ENCODE measurements around the gene NXPH2. TPM values are rescaled to one million over a fixed set of nuclear protein-coding genes. Genes with fewer than 3 reads are reported as not detected.

Gene NXPH2
- total RNA-seq, 2 experiments from 2014 or later, result not detected

DNA sequence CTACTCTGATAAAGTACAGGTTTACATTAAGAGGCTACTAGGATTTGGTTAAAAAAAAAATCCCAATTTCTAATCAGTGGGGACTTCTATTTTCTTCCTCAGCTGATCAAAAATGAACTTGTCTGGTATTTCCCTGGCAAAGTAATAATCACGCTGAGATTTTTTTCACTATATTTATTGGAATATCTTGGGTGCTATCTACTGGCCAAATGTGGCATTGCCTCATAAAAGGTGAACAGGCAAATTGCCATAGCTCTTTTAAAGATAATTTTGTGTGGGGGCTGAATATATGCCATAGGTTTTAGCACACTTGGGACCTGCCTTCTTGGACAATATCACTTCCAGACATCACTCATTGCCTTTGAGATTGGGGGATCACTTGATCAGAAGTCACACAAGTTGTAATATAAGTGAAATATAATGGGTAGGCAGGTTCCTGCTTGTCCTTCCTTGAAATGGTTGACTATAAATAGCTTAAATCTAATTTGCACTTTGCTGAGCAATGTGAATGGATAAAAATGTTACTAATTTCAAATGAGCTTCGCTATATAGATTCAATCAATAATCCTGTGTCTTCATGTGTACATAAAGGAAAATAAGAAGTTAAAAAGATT lies 7.0 kb upstream of the NXPH2 start:
- no peaks in the 10 kb centered on the region for H3K4me1 Mint-ChIP-seq (ENCODE audit: low read depth)
- H3K9me3 ChIP-seq (ENCODE audit: control insufficient read depth in 1 of 2, insufficient read depth in 1 of 2, low read length in 2 of 2), result no peaks in the 10 kb centered on the region
- peaks cover 14% of the 10 kb centered on the region for H3K27me3 Mint-ChIP-seq
- no peaks in the 10 kb centered on the region for H3K36me3 Mint-ChIP-seq (ENCODE audit: low read depth)
- DNase-seq, result peak in 3 of 14 experiments; percentile 13 to 18 (median 15)
- TF ChIP-seq, protein P1, sequence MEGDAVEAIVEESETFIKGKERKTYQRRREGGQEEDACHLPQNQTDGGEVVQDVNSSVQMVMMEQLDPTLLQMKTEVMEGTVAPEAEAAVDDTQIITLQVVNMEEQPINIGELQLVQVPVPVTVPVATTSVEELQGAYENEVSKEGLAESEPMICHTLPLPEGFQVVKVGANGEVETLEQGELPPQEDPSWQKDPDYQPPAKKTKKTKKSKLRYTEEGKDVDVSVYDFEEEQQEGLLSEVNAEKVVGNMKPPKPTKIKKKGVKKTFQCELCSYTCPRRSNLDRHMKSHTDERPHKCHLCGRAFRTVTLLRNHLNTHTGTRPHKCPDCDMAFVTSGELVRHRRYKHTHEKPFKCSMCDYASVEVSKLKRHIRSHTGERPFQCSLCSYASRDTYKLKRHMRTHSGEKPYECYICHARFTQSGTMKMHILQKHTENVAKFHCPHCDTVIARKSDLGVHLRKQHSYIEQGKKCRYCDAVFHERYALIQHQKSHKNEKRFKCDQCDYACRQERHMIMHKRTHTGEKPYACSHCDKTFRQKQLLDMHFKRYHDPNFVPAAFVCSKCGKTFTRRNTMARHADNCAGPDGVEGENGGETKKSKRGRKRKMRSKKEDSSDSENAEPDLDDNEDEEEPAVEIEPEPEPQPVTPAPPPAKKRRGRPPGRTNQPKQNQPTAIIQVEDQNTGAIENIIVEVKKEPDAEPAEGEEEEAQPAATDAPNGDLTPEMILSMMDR (IDR thresholded peaks at IDR 0.05), result peak; percentile 42
- no peaks in the 10 kb centered on the region for H3K36me3 ChIP-seq (ENCODE audit: insufficient read depth, low read length)
- no peak overlapping the region for H3K4me3 ChIP-seq (ENCODE audit: low read length)
- ChIA-PET POLR2A (no interaction called here), CTCF (no interaction called here)
- H3K4me1 ChIP-seq (ENCODE audit: insufficient read depth, low read length), result no peaks in the 10 kb centered on the region
- no peak for ATAC-seq (ENCODE audit: poor library complexity)
- no peak overlapping the region for H3K4me3 Mint-ChIP-seq
- peaks cover under 1 to 8% of the 10 kb centered on the region in 2 experiments for H3K27me3 ChIP-seq (ENCODE audit: control insufficient read depth in 1 of 2, insufficient read depth in 2 of 2, low read length in 2 of 2)
- intact Hi-C loops (cut with DNase I, micrococcal nuclease), result loop anchor here (1.0 to 2.0 kb wide), 2 partner anchors 920 to 921 kb away; no protein-coding TSS in a partner anchor
- no peak overlapping the region for H3K27ac Mint-ChIP-seq
- H3K9me3 Mint-ChIP-seq, result no peaks in the 10 kb centered on the region
- no peak overlapping the region for H3K27ac ChIP-seq (ENCODE audit: low read depth in 1 of 2, low read length in 2 of 2)

- Histone ChIP-seq H3K4me1 (ENCODE audit: insufficient read depth, low read length) (no peaks in the 10 kb centered on the region), H3K27me3 (ENCODE audit: control insufficient read depth in 1 of 2, insufficient read depth in 2 of 2, low read length in 2 of 2) (peaks cover 22 to 34% of the 10 kb centered on the region in 2 experiments), H3K27ac (ENCODE audit: low read depth in 1 of 2, low read length in 2 of 2) (no peak overlapping the region), H3K4me3 (ENCODE audit: low read length) (no peak overlapping the region), H3K9me3 (ENCODE audit: control insufficient read depth in 1 of 2, insufficient read depth in 1 of 2, low read length in 2 of 2) (no peaks in the 10 kb centered on the region), H3K36me3 (ENCODE audit: insufficient read depth, low read length) (no peaks in the 10 kb centered on the region)
- Mint-ChIP-seq H3K4me1 (ENCODE audit: low read depth) (peaks cover 4% of the 10 kb centered on the region), H3K36me3 (ENCODE audit: low read depth) (no peaks in the 10 kb centered on the region), H3K9me3 (no peaks in the 10 kb centered on the region), H3K27ac (no peak overlapping the region), H3K27me3 (peaks cover 44% of the 10 kb centered on the region), H3K4me3 (no peak overlapping the region)
- no peak for ATAC-seq (ENCODE audit: poor library complexity)
- DNase-seq, result no peak
- TF ChIP-seq, protein P1 (IDR thresholded peaks at IDR 0.05), result no peak
- ChIA-PET CTCF (no interaction called here), POLR2A (no interaction called here)
- intact Hi-C loops (cut with DNase I, micrococcal nuclease), result no loop called here
These were observed 2.2 kb upstream of the NXPH2 start for GRCh38 chr2:138782383-138782782.

- Histone ChIP-seq H3K9me3 (ENCODE audit: control insufficient read depth in 1 of 2, insufficient read depth in 1 of 2, low read length in 2 of 2) (no peaks in the 10 kb centered on the region), H3K36me3 (ENCODE audit: insufficient read depth, low read length) (no peaks in the 10 kb centered on the region), H3K4me1 (ENCODE audit: insufficient read depth, low read length) (no peaks in the 10 kb centered on the region), H3K27me3 (ENCODE audit: control insufficient read depth in 1 of 2, insufficient read depth in 2 of 2, low read length in 2 of 2) (peaks cover 22 to 33% of the 10 kb centered on the region in 2 experiments), H3K27ac (ENCODE audit: low read depth in 1 of 2, low read length in 2 of 2) (no peak overlapping the region), H3K4me3 (ENCODE audit: low read length) (no peak overlapping the region)
- ATAC-seq (ENCODE audit: poor library complexity), result no peak
- CTCF ChIA-PET, result no interaction called here
- Mint-ChIP-seq H3K27me3 (peaks cover 44% of the 10 kb centered on the region), H3K4me1 (ENCODE audit: low read depth) (peaks cover 4% of the 10 kb centered on the region), H3K4me3 (no peak overlapping the region), H3K36me3 (ENCODE audit: low read depth) (no peaks in the 10 kb centered on the region), H3K27ac (no peak overlapping the region), H3K9me3 (no peaks in the 10 kb centered on the region)
- POLR2A ChIA-PET, result no interaction called here
- intact Hi-C loops (cut with DNase I, micrococcal nuclease), result no loop called here
- TF ChIP-seq, protein P1 (IDR thresholded peaks at IDR 0.05), result no peak
- no peak for DNase-seq
These were observed 718 bp upstream of the NXPH2 start for GRCh38 chr2:138780908-138781307.
